SKM-1 treated with dmso at 0.1 percent for 144 hours (cell line): ENCODE results near the gene RPS6KA4.

Experiments used
- DNase-seq: peaks from one replicate; lab custom pipeline; 2025; ENCODE audit not compliant: unreplicated experiment; lab: John Stamatoyannopoulos, UW

RPS6KA4 gene

DNA sequence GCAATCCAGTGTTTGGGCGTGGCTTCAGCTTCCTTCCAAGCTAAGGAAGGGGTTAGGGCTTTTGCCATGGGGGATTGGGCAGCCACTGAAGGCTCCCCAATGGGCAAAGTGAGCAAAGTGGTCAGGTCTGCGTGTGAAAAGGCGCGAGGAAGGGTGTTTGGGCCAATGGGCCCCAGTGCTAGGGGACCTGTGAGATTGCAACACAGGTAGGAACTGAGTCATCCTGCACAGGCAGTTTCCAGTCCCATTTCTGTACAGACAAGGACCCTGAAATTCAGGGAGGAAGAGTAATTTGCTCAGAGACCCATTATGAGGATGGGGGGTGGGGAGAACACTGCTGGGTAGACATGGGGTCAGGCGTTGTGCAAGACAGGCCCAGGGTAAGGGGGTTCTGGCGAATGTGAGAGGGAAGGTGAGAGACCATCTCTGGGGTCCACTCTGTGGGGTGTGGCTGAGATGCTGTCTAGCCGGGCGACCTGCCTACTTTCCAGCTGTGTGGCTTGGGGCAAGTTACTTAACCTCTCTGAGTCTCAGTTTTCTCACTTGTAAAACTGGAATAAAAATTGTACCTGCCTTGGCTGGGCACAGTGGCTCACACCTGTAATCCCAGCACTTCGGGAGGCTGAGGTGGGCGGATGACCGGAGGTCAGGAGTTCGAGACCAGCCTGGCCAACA lies 11.6 kb upstream of the RPS6KA4 start:
- peak; percentile 56 for DNase-seq

DNA sequence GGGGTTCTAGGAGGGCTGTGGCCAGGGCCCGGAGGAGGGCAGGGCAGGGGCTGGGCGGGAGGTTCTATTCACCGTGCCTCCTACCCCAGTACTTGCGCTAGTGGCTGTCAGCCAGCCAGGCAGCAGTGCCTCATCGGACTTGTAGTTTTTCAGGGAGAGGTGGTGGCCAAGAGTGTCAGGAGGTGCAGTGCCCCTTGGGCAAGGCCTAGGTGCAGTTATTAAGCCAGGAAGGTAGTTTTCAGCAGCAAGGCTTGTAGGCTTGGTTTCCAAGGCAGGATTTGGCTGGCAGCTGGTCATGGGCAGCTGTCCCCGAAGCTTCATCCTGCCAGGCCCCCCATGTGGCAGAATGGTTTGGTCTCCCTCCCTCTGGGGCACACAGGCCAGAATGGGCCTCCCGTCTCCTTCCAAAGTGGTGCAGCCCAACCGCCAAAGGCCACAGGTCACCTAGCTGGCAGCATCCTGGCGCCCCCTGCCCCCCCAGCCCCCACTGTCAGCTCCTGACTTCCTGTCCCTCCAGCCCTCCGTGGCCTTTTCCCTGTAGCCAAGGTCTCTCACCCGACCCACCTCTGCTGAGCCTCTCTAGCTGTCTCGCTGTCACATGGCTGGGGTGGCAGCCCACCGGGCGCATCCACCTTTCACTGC lies 10.5 kb upstream of the RPS6KA4 start:
- no peak for DNase-seq

DNA sequence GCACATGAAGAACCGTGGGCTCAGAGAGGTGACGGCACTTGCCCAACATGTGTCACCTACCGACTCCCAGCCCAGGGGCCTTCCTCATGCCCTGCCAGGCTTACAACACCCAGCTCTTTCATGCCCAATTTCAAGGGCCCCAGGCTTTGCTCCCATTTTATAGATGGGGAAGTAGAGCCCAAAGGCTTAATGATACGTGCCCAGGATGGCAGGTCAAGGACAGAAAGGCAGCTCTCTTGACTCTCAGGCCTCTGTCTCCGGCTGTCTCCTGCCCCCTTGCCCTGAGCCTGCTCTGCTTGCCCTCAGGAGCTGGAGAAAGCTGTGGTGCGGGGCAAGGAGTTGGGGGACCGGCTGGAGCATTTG lies 10.0 kb upstream of the RPS6KA4 start:
- DNase-seq: no peak

DNA sequence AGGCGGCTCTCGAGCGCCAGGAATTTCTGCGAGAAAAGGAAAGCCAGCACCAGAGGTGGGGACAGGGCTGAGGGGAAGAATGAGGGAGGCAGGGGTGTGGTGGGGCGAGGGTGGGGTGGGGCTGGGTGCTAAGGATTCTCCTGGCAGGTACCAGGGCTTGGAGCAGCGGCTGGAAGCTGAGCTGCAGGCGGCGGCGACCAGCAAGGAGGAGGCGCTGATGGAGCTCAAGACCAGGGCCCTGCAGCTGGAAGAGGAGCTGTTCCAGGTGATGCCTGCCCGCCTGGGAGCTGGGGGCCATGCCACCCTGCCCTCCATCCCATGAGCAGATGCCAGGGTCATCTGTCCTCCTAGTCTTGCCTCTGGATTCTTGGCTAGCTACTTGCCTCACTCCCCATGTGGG lies 9.6 kb upstream of the RPS6KA4 start:
- no peak for DNase-seq

DNA sequence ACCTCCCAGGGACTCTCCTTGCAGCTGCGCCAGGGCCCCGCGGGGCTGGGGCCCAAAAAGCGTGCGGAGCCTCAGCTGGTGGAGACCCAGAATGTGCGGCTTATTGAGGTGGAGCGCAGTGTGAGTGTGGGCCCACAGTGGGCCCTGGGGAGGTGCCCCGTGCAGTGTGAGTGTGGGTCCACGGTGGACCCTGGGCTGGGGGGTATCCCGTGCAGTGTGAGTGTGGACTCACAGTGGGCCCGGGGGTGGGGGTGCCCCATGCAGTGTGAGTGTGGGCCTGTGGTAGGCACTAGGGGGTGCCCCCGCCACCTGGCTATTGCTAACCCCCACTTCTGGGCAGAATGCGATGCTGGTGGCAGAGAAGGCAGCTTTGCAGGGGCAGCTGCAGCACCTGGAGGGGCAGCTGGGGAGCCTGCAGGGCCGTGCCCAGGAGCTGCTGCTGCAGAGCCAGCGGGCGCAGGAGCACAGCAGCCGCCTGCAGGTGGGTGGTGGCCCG lies 7.8 kb upstream of the RPS6KA4 start:
- no peak for DNase-seq

DNA sequence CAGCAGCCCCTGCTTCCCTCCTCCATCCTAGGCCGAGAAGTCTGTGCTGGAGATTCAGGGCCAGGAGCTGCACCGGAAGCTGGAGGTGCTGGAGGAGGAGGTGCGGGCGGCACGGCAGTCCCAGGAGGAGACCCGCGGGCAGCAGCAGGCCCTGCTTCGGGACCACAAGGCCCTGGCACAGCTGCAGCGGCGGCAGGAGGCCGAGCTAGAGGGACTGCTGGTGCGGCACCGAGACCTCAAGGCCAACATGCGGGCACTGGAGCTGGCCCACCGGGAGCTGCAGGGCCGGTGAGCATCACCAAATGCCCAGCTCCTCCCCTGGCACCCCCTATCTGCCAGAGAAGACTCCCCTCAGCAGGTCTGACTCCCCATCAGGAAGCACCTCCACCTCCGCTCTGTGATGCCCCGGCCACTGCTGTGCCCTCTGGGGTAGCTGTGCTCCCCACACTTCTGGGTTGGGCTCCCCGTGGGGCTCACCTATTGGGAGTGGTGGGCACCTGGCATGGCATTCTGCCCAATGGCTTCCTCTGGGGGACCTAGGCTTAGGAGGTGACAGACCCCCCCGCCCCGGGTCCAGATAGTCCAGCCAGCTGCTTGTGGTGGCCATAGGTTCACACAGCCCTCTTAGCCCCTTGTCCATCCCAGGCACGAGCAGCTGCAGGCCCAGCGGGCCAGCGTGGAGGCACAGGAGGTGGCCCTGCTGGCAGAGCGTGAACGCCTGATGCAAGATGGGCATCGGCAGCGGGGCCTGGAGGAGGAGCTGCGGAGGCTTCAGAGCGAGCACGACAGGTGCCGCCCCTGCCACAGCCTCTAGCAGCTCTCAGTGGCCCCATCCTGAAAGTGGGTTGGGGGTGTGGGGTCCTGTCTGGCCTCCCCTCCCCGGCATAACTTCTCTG lies 6.6 kb upstream of the RPS6KA4 start:
- no peak for DNase-seq

DNA sequence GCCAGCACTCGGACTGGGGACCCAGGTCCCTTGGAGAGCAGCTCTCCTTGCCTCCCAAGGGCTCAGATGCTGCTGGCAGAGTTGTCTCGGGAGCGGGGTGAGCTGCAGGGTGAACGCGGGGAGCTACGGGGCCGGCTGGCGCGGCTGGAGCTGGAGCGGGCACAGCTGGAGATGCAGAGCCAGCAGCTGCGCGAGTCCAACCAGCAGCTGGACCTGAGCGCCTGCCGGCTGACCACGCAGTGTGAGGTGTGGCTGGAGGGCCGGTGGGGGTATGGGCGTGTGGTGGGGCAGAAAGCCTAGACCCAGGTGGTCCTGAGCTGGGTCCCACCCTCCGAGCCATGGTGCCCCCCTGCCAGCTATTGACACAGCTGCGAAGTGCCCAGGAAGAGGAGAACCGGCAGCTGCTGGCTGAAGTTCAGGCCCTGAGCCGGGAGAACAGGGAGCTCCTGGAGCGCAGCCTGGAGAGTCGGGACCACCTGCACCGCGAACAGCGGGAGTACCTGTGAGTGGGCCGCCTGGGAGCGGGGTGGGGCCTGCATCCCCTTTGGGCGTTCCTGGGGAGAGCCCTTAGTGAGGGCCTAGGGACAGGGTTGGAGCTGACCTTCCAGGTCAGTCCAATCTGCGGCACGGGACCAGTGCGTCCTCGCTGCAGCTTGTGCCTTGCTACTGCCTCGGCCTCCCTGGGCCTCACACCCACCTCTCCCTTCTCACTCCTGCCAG lies 5.8 kb upstream of the RPS6KA4 start:
- DNase-seq: no peak

DNA sequence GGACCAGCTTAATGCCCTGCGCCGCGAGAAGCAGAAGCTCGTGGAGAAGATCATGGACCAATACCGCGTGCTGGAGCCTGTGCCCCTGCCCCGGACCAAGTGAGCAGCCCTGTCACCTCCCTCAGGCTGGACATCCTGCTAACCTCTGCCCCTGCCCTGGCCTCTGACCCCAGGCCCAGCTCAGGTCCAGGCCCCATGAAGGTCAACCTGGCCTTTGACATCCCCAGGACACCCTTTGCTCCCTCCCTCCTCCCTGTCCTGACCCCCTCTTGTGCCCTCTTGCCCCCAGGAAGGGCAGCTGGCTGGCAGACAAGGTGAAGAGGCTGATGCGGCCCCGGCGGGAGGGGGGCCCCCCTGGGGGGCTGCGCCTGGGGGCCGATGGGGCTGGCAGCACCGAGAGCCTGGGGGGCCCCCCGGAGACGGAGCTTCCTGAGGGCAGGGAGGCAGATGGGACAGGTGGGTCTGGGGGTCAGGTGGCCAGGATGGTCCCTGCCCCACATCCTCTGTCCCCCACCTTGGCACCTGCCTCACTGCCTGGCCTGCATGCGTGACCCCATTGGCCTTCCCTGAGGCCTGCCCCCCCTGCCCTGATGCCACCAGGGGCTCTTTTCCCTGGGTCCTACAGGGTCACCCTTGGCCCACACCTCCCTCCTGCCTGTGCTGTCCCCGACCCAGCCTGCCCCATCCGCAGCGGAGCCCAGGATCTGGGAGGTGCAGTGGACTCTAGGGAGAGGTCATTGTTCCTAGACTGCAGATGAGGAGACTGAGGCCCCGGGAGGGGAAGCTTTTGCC lies 5.1 kb upstream of the RPS6KA4 start:
- DNase-seq: no peak

DNA sequence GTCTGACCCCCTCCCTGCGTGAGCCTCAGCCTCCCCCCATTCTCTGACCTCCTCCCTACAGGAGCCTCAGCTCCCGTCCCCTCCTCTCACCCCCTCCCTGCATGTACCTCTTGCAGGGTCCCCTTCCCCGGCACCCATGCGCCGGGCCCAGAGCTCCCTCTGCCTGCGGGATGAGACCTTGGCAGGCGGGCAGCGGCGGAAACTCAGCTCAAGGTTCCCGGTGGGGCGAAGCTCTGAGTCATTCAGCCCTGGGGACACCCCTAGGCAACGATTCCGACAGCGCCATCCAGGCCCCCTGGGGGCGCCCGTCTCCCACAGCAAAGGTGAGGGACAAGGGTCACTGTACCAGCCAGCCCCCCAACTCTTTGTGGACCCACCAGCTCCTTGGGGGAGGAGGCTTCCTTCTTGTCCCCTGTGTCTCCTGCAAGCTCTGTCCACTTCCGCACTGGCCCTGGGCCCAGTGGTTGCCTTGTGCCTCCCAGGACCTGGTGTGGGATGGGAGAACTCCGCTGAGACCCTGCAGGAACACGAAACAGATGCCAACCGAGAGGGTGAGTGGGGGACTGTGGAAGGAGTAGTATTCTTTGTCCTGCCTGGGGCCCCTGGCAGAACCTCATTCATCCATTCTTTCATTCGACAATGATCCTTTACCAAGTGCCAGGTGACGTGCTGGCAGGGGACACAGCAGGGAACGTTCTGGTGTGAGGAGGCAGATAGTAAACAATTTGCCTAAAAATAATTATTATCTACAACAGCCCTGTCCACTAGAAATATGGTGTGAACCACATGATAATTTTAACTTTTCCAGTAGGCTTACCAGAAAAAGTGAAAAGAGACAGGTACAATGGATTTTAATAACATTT lies 3.7 kb upstream of the RPS6KA4 start:
- peak; percentile 55 for DNase-seq

DNA sequence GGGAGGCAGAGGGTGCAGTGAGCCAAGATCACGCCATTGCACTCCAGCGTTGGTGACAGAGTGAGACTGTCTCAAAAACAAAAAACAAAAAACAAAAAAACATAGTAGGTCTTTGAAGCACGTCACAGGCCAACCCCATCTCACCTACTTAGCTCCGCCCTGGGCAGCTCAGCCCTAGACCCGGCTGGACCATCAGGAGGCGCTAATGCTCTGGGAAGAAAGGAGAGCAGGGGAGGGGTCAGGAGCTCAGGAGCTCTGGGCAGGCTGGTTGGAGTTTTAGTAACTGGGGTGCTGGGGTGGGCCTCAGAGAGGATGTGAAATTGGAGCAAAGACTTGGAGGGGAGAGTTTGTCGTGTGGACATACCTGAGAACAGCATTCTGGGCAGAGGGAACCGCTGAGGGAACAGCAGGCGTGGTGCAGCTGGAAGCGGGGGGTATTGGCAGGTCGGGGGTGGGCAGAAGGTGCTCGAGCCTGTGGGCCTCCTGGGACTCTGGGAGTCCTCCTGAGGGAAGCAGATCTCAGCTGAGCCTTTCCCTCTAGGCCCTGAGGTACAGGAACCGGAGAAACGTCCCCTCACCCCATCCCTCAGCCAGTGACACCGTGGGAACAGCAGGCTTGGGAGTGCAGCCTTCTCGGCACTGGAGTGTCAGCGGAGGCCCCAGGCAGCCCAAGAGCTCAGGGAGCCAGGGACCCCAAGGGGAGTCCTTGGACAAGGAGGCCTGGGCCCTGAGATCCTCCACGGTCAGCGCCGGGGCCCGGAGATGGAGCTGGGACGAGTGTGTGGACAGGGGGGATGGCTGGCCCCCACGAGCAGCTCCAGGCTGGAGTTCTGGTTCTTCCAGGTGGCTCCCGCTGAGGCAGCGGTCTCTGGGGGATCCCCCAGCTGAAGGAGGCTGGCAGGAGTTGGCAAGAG lies 2.2 kb upstream of the RPS6KA4 start:
- peak; percentile 13 for DNase-seq

DNA sequence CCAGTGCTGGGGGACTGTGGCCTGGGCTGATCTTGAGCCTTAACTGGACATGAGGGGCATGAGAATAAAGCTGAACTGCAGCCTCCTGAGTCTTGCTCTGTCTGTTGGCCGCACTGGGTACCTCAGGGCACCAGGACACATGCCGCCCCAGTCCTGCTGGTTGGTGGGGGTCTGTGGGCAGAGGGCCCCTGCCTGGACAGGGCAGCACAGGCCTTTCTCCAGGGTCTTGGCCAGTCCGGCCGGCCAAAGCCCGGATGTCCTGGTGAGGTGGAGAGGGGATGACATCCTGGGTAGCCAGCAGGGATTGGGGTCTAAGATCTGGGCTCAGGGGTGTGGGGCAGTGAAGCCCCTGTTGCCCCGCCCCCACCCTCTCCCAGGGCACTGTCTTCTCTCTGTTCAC lies 1.5 kb upstream of the RPS6KA4 start:
- DNase-seq: no peak

DNA sequence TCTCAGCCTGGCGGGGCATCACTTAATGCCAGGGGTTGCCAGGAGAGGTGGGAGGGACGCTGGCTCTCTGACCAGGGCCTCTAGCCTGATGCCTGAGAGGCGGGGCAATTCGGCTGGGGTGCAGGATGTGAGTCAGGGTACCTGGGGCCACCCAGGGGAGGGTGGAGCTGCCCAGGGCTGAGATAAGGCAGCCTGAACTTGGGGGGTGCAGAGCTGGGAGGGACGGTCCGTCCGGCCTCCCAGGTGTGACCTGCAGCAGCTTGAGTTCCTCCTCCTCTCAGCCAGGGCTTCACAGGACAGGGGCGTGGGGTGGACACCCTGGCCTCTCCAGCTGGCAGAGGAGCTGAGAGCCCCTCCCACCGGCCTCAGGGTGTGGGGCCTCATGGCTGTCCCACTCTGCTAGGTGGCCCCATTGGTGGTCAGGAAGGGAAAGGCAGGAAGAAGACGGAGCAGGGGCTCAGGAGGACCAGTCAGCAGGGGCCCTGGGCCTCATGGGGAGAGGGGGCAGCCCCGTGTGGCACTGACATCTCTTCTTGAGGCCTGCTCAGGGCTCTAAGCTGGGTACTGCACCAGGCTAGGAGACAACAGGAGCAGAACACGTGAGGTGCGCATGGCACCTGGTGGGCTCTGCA lies 942 bp upstream of the RPS6KA4 start:
- DNase-seq: no peak

DNA sequence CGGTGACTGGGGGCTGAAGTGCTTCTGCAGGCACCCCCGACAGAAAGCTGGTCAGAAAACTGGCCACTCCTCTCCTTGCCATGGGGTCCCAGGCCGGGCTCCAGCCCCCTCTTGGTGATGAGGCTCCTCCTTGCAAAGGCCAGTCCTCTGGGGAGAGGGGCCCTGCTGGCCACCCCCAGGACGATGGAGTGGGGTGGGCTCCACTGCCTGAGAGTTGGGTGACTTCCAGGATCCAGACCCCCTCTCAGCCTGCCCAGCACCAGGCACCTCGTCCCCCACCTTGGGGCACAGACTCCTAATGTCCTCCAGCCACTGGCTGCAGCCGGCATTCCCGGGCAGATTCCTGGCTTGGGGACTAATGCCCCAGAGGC lies 441 bp upstream of the RPS6KA4 start:
- no peak for DNase-seq

DNA sequence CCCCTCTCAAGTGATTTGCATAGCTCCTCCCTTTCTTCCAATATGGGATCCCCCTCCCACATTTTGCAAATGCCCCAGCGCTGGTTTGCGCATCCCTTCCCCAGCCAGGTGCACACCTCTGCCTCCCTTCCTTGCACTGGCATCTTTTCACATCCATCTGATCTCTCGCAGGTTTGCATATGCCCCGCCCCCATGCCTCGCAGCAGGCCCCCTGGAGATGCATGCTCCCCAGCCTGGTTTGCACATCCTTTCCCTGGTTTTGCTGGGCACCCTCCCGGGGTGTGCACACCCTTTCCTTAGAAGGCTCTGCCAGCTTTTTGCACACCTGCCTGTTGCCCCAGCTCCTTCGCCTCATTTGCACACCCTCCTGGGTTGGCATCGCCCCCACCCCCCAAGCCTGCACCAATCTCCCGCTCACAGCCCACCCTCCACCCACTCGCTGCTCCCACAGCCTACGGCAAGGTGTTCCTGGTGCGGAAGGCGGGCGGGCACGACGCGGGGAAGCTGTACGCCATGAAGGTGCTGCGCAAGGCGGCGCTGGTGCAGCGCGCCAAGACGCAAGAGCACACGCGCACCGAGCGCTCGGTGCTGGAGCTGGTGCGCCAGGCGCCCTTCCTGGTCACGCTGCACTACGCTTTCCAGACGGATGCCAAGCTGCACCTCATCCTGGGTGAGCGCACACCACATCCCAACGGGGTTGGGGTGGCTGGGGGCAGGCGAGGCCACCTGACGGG lies 917 bp downstream of the RPS6KA4 start:
- DNase-seq: no peak

DNA sequence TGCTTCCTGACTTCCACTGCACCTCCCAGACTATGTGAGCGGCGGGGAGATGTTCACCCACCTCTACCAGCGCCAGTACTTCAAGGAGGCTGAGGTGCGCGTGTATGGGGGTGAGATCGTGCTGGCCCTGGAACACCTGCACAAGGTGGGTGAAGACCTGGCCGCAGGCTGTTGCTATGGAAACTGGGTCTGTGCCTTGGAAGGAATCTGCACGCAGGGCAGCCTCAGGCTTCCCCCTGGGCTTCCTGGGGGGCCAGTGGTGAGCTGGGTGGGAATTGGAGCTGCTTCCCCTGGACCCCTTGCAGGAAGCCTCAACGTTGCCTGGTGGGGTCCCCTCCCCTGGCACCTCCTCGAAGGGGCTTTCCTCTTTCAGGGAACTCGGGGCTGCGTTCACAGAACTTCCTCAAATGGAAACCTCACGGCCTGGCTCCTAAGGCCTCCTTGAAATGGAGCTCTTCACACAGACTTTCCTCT lies 1.5 kb downstream of the RPS6KA4 start:
- peak; percentile 23 for DNase-seq

DNA sequence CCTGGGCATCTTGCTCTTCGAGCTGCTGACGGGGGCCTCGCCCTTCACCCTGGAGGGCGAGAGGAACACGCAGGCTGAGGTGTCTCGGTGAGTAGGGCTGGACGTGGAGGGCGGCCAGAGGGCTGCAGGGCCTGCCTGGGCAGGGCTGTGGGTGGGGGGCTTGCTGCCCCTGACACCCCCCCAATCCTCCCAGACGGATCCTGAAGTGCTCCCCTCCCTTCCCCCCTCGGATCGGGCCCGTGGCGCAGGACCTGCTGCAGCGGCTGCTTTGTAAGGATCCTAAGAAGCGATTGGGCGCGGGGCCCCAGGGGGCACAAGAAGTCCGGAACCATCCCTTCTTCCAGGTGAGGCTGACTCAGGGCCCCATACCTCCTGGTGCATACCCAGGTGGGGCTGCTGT lies 2.7 kb downstream of the RPS6KA4 start:
- no peak for DNase-seq

DNA sequence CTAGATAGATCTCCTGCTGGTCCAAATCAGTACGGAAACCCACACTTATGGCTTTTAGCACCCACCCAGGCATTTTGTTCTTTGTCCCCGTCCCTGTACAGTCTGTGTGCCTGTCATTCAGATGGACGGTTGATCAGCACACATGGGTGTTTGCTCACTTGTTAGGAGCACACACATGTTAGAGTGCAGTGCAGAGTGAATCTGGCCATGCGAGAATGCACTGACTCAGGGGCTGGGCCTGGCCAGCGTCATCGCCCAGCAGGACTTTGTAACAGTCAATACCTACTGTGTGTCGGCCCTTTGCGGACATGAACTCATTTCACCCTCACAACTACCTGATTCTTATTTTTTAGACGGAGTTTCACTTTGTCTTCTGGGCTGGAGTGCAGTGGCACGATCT lies 3.4 kb downstream of the RPS6KA4 start:
- DNase-seq: no peak
